ENCODE results near the gene TMPRSS6. TPM values are rescaled to one million over a fixed set of nuclear protein-coding genes. Genes with fewer than 3 reads are reported as not detected.

Gene TMPRSS6
- total and polyA plus RNA-seq, 3 donors from 2014 or later = 1.5 to 4.0 (median 3.4) TPM

- Histone ChIP-seq H3K27me3 (no peaks in the 10 kb centered on the region), H3K4me3 (peak overlapping the region; percentile 69 to 75), H3K4me1 (peaks cover 6% of the 10 kb centered on the region), H3K27ac (no peak overlapping the region), H3K36me3 (ENCODE audit: low read depth, missing control alignments) (no peaks in the 10 kb centered on the region), H3K9me3 (no peaks in the 10 kb centered on the region)
- intact Hi-C loops (cut with DNase I; ENCODE audit: low total_unique reads) = no loop called here
- 69 to 72% methylated on average over 9 to 25 of the region's 25 CpGs for WGBS, 2 donors
- no peak for TF ChIP-seq POLR2A (IDR thresholded peaks at IDR 0.05)
- no peak for TF ChIP-seq CTCF (IDR thresholded peaks at IDR 0.05)
- no peak for DNase-seq
These were observed 56.9 kb downstream of the TMPRSS6 start for GRCh38 chr22:37052386-37053309.

DNA sequence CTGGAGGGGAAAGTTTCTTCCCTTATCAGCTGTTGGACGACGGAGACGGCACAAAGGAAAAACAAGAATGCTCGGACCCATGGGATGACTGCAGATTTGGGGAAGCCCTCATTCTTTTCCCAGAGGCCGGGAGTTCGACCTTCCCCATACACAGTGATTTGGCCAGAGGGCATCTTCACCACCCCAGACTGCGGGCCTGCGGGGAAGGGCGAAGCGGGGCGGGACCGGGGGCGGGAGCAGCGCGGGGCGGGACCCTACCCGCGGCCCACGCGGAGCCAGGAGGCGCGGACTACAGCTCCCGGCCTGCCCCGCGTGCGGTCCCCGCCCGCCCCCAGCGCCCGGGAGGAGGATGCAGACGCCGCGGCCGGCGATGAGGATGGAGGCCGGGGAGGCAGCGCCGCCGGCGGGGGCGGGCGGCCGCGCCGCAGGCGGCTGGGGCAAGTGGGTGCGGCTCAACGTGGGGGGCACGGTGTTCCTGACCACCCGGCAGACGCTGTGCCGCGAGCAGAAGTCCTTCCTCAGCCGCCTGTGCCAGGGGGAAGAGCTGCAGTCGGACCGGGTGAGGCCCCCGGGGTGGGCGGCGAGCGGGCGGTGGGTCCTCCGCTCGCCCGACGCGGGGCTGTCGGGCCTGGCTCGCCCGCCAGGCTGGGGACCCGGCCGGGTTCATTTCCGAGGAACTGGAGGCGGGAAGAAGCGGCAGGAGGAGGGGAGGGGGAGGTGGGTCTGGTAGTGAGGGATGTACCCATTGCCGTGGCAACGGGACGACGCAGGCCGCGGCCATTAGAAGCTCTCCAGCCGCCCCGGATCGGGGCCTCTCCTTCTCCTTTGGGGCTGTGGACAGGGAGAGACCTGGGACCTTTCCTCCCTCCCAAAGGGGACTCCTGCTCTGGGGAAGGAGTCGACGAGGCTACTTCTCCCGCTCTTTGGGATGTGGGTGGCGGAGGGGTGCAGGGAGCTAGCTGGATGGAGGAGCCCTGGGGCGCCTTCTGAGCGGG is 57.8 kb downstream of the TMPRSS6 start, which contains the start of gene KCTD17:
KCTD17 (plus strand) TSS at position 352 of the 995 bp plus-strand sequence; CDS start at position 371, 19 bp downstream.
- no peak within 1 kb of the TSS for H3K27ac ChIP-seq
- 3 to 5% methylated on average over 12 to 56 of the region's 89 CpGs for WGBS, 2 donors
- TF ChIP-seq POLR2A (IDR thresholded peaks at IDR 0.05) (no peak), CTCF (IDR thresholded peaks at IDR 0.05) (no peak)
- peak within 1 kb of the TSS; percentile 69 to 75 for H3K4me3 ChIP-seq
- intact Hi-C loops (cut with DNase I; ENCODE audit: low total_unique reads) = no loop called here
- H3K36me3 ChIP-seq (ENCODE audit: low read depth, missing control alignments) = no peaks in the 10 kb centered on the region
- peaks cover 6% of the 10 kb centered on the region for H3K4me1 ChIP-seq
- no peaks in the 10 kb centered on the region for H3K9me3 ChIP-seq
- no peaks in the 10 kb centered on the region for H3K27me3 ChIP-seq
- DNase-seq = peak; percentile 65

GRCh38 chr22:37050913-37051312 is 58.6 kb downstream of the TMPRSS6 start:
- intact Hi-C loops (cut with DNase I; ENCODE audit: low total_unique reads) = no loop called here
- TF ChIP-seq CTCF (IDR thresholded peaks at IDR 0.05) (no peak), POLR2A (IDR thresholded peaks at IDR 0.05) (no peak)
- DNase-seq = no peak
- Histone ChIP-seq H3K4me3 (peak overlapping the region in 1 of 2 donors; percentile 69), H3K36me3 (ENCODE audit: low read depth, missing control alignments) (no peaks in the 10 kb centered on the region), H3K27ac (no peak overlapping the region), H3K27me3 (no peaks in the 10 kb centered on the region), H3K9me3 (no peaks in the 10 kb centered on the region), H3K4me1 (peaks cover 6% of the 10 kb centered on the region)
- 58 to 63% methylated on average over 6 of the region's 6 CpGs for WGBS, 2 donors

DNA sequence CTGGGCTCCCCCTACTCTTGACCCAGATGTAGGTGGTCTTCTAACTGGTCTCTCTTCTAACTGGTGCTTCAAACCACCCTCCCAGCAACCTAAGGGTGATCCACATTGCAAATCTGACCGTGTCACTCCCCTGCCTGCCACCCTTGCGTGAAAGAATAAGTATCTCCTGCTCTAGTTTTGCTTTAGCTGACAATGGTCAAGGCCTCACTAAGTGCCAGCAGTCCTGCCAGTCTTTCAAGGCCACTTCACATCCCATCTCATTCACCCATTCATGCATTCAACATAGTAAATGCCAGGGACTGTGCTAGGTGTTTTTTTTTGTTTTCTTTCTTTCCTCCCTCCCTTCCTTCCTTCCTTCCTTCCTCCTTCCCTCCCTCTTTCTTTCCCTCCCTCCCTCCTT is 60.3 kb downstream of the TMPRSS6 start:
- Histone ChIP-seq H3K4me3 (no peak overlapping the region), H3K36me3 (ENCODE audit: low read depth, missing control alignments) (no peaks in the 10 kb centered on the region), H3K9me3 (no peaks in the 10 kb centered on the region), H3K27ac (no peak overlapping the region), H3K27me3 (no peaks in the 10 kb centered on the region), H3K4me1 (peaks cover 6% of the 10 kb centered on the region)
- intact Hi-C loops (cut with DNase I; ENCODE audit: low total_unique reads) = no loop called here
- WGBS, 2 donors = 54 to 83% methylated on average over 2 of the region's 2 CpGs
- TF ChIP-seq CTCF (IDR thresholded peaks at IDR 0.05) (no peak), POLR2A (IDR thresholded peaks at IDR 0.05) (no peak)
- no peak for DNase-seq

Data from testis (tissue), 3 donors.